Measurements from ENCODE around the gene RBBP8NL. TPM values are rescaled to one million over a fixed set of nuclear protein-coding genes. Genes with fewer than 3 reads are reported as not detected.

The RBBP8NL gene
- polyA plus RNA-seq, 3 donors = not detected

- no peaks in the 10 kb centered on the region for H3K36me3 ChIP-seq (replicated peaks in 1 of 2; ENCODE audit: control insufficient read depth in 1 of 2, insufficient read depth in 2 of 2, low read length in 2 of 2)
- no peak overlapping the region for H3K4me2 ChIP-seq (replicated peaks; ENCODE audit: extremely low read depth, low read length, poor library complexity, severe bottlenecking)
- TF ChIP-seq, protein P1, sequence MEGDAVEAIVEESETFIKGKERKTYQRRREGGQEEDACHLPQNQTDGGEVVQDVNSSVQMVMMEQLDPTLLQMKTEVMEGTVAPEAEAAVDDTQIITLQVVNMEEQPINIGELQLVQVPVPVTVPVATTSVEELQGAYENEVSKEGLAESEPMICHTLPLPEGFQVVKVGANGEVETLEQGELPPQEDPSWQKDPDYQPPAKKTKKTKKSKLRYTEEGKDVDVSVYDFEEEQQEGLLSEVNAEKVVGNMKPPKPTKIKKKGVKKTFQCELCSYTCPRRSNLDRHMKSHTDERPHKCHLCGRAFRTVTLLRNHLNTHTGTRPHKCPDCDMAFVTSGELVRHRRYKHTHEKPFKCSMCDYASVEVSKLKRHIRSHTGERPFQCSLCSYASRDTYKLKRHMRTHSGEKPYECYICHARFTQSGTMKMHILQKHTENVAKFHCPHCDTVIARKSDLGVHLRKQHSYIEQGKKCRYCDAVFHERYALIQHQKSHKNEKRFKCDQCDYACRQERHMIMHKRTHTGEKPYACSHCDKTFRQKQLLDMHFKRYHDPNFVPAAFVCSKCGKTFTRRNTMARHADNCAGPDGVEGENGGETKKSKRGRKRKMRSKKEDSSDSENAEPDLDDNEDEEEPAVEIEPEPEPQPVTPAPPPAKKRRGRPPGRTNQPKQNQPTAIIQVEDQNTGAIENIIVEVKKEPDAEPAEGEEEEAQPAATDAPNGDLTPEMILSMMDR (IDR thresholded peaks at IDR 0.05) = no peak
- peaks cover 4 to 9% (median 8%) of the 10 kb centered on the region in 3 donors for H3K27me3 Mint-ChIP-seq (ENCODE audit: low read depth in 3 of 3)
- no peaks in the 10 kb centered on the region for H3K4me1 Mint-ChIP-seq
- H3K4me3 ChIP-seq (replicated peaks in 1 of 3; ENCODE audit: low read depth in 2 of 3, low read length in 3 of 3) = no peak overlapping the region
- H3K9me3 ChIP-seq (replicated peaks in 1 of 2; ENCODE audit: control insufficient read depth in 1 of 2, insufficient read depth in 1 of 2, low read length in 2 of 2) = no peaks in the 10 kb centered on the region
- 62% methylated on average over 7 of the region's 14 CpGs for WGBS (ENCODE audit: insufficient coverage)
- H3K4me1 ChIP-seq (ENCODE audit: control insufficient read depth in 1 of 2, insufficient read depth in 2 of 2, low read length in 2 of 2) = no peaks in the 10 kb centered on the region
- no peaks in the 10 kb centered on the region for H4K20me1 ChIP-seq (ENCODE audit: insufficient read depth, low read length)
- intact Hi-C loops (cut with micrococcal nuclease) = no loop called here
- no peaks in the 10 kb centered on the region for H3K27me3 ChIP-seq (ENCODE audit: control insufficient read depth in 2 of 2, insufficient read depth in 2 of 2, low read length in 2 of 2)
- no peaks in the 10 kb centered on the region for H3K79me2 ChIP-seq (ENCODE audit: insufficient read depth, low read length)
- H3K4me3 Mint-ChIP-seq = no peak overlapping the region
- H3K9me3 Mint-ChIP-seq = no peaks in the 10 kb centered on the region
- no peaks in the 10 kb centered on the region for H3K36me3 Mint-ChIP-seq
- no peak overlapping the region for H2AFZ ChIP-seq (ENCODE audit: insufficient read depth, low read depth, low read length, poor library complexity, severe bottlenecking)
- no peak overlapping the region for H3K9ac ChIP-seq (ENCODE audit: insufficient read depth, low read length, poor library complexity, severe bottlenecking)
- DNase-seq = no peak
- H3K27ac Mint-ChIP-seq = no peak overlapping the region
- H3K27ac ChIP-seq (ENCODE audit: low read depth in 1 of 2, low read length in 2 of 2) = no peak overlapping the region
These were observed 32.1 kb upstream of the RBBP8NL start for GRCh38 chr20:62459488-62459887.

DNA sequence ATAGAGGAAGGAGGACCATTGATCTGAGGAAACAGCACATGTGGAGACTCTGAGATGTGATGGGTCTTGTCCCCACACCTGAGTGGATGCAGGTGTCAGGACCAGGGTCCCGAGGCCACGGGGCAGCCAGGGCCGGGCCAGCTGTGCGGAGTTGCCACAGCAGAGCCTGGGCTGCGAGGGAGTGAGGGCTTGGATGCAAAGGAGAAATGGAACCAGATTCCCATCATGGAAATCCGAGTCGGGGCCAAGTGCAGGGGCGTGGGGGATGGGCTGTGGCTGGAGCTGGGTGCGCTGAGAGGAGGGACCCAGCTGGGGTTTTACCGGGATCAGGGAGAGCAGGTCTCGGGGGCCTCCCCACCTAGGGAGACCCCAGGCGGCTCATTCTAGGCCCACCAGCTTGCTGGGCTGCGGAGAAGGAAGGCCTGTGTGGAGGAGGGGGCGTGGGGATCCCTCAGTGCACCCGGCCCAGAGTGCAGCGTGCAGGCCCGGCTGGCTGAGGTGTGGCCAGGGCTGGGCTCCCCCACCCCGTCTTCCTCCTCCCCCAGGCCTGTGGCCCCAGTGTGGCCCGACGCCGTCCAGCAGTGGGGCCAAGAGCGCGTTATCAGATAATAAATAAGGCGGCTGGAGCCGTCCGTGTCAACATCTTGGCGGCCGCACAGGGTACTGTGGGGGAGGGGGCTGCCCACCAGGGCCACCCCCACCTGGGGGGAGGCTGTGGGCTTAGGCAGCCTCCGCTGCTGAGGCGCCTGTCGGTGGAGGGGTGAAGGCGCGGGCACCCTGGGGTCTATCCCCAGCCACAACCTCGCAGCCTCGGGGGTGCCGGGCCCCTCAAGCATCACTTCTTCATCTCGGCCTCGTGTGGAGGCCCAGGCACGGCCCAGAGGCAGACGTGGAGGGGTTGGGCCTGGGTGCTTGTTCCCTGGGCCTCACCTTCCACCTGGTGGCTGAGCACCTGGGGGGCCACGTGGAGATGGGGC lies 31.2 kb upstream of the RBBP8NL start:
- Histone ChIP-seq H4K20me1 (ENCODE audit: insufficient read depth, low read length) (no peaks in the 10 kb centered on the region), H3K79me2 (ENCODE audit: insufficient read depth, low read length) (no peaks in the 10 kb centered on the region), H3K27me3 (ENCODE audit: control insufficient read depth in 2 of 2, insufficient read depth in 2 of 2, low read length in 2 of 2) (no peaks in the 10 kb centered on the region), H3K9me3 (replicated peaks in 1 of 2; ENCODE audit: control insufficient read depth in 1 of 2, insufficient read depth in 1 of 2, low read length in 2 of 2) (no peaks in the 10 kb centered on the region), H3K9ac (ENCODE audit: insufficient read depth, low read length, poor library complexity, severe bottlenecking) (no peak overlapping the region), H3K36me3 (replicated peaks in 1 of 2; ENCODE audit: control insufficient read depth in 1 of 2, insufficient read depth in 2 of 2, low read length in 2 of 2) (no peaks in the 10 kb centered on the region), H3K4me2 (replicated peaks; ENCODE audit: extremely low read depth, low read length, poor library complexity, severe bottlenecking) (no peak overlapping the region), H2AFZ (ENCODE audit: insufficient read depth, low read depth, low read length, poor library complexity, severe bottlenecking) (no peak overlapping the region), H3K4me3 (replicated peaks in 1 of 3; ENCODE audit: low read depth in 2 of 3, low read length in 3 of 3) (no peak overlapping the region), H3K27ac (ENCODE audit: low read depth in 1 of 2, low read length in 2 of 2) (no peak overlapping the region), H3K4me1 (ENCODE audit: control insufficient read depth in 1 of 2, insufficient read depth in 2 of 2, low read length in 2 of 2) (no peaks in the 10 kb centered on the region)
- TF ChIP-seq, protein P1 (IDR thresholded peaks at IDR 0.05) = no peak
- intact Hi-C loops (cut with micrococcal nuclease) = no loop called here
- Mint-ChIP-seq H3K27me3 (ENCODE audit: low read depth in 3 of 3) (peaks cover 4 to 9% (median 7%) of the 10 kb centered on the region in 3 donors), H3K9me3 (no peaks in the 10 kb centered on the region), H3K4me3 (no peak overlapping the region), H3K4me1 (no peaks in the 10 kb centered on the region), H3K27ac (no peak overlapping the region), H3K36me3 (no peaks in the 10 kb centered on the region)
- WGBS (ENCODE audit: insufficient coverage) = 74% methylated on average over 25 of the region's 41 CpGs
- no peak for DNase-seq
